ENCODE results near the gene PAN3. TPM values are rescaled to one million over a fixed set of nuclear protein-coding genes. Genes with fewer than 3 reads are reported as not detected.

Gene PAN3
- total RNA-seq, 1 experiment from 2014 or later, result 48.5 TPM

- H2BK12ac ChIP-seq (ENCODE audit: insufficient read length, low read depth, low read length), result no peak overlapping the region
- no peak for TF ChIP-seq CTCF (conservative IDR thresholded peaks at IDR 0.05)
- no peak overlapping the region for H3K27ac Mint-ChIP-seq
- no peaks in the 10 kb centered on the region for H3K36me3 Mint-ChIP-seq (ENCODE audit: insufficient read depth in 1 of 3, low read depth in 3 of 3)
- no peak overlapping the region for H3K18ac ChIP-seq (ENCODE audit: insufficient read length, low read depth, low read length)
- H4K5ac ChIP-seq (ENCODE audit: insufficient read length, low read depth, low read length), result no peak overlapping the region
- H3K23ac ChIP-seq (ENCODE audit: insufficient read length, low read depth, low read length), result no peak overlapping the region
- H4K20me1 ChIP-seq (ENCODE audit: control insufficient read depth, insufficient read depth, insufficient read length), result no peaks in the 10 kb centered on the region
- no peak overlapping the region for H3K4me2 ChIP-seq (ENCODE audit: insufficient read depth, insufficient read length, low read length)
- DNase-seq, result no peak
- H3K27me3 ChIP-seq (ENCODE audit: insufficient read depth, low read length), result peaks cover 13% of the 10 kb centered on the region; the same call in 1 of the 2 replicates
- H3K4ac ChIP-seq (ENCODE audit: low read depth, low read length), result no peak overlapping the region
- H2BK120ac ChIP-seq (ENCODE audit: low read depth, low read length, poor library complexity, severe bottlenecking), result no peak overlapping the region
- peaks cover 0 to 3% of the 10 kb centered on the region in 2 experiments; a peak in 1 of 5 replicates for H3K9me3 Mint-ChIP-seq
- no peak overlapping the region for H3K14ac ChIP-seq (ENCODE audit: insufficient read depth, low read length)
- no peak overlapping the region for H3K9ac ChIP-seq (ENCODE audit: extremely low read depth, insufficient read length, low read length)
- no peak overlapping the region for H4K8ac ChIP-seq (replicated peaks; ENCODE audit: insufficient read length, low read depth, low read length)
- no peak overlapping the region for H2BK20ac ChIP-seq (ENCODE audit: low read depth, low read length, poor library complexity, severe bottlenecking)
- H3K27ac ChIP-seq (ENCODE audit: insufficient read length, low read depth, low read length), result no peak overlapping the region
- H3T11ph ChIP-seq (ENCODE audit: low read length), result no peak overlapping the region
- H3K4me1 ChIP-seq (ENCODE audit: insufficient read depth, low read length), result no peaks in the 10 kb centered on the region
- no peaks in the 10 kb centered on the region for H3K79me1 ChIP-seq (ENCODE audit: insufficient read depth, low read depth, low read length, poor library complexity, severe bottlenecking)
- H2AK5ac ChIP-seq (ENCODE audit: insufficient read length, low read length), result no peak overlapping the region
- no peak overlapping the region for H2AFZ ChIP-seq (ENCODE audit: low read length)
- peaks cover 17% of the 10 kb centered on the region for H3K23me2 ChIP-seq (ENCODE audit: insufficient read length, low read depth, low read length, poor library complexity, severe bottlenecking)
- H3K27me3 Mint-ChIP-seq (ENCODE audit: low read depth), result peaks cover 87% of the 10 kb centered on the region
- no CpG with 5 or more reads among the region's 3 CpGs for WGBS (ENCODE audit: extremely low coverage, insufficient read length, low lambda C conversion rate)
- H3K56ac ChIP-seq (ENCODE audit: insufficient read length, low read depth, low read length), result no peak overlapping the region
- no peak overlapping the region for H2BK15ac ChIP-seq (ENCODE audit: low read depth, low read length)
- H4K91ac ChIP-seq (ENCODE audit: insufficient read length, low read depth, low read length), result no peak overlapping the region
- no peak overlapping the region for H3K4me3 Mint-ChIP-seq
- H3K4me1 Mint-ChIP-seq, result peaks cover 9 to 10% of the 10 kb centered on the region in 2 experiments; a peak in 3 of 4 replicates
- H3K79me2 ChIP-seq (ENCODE audit: insufficient read depth, low read length), result no peaks in the 10 kb centered on the region
- no peaks in the 10 kb centered on the region for H3K9me3 ChIP-seq (ENCODE audit: control insufficient read depth, low read depth, low read length)
- H2BK5ac ChIP-seq (ENCODE audit: insufficient read length, low read length), result no peak overlapping the region
Measured at GRCh38 chr13:28097503-28097902, 40.8 kb upstream of the PAN3 start.
